CD4-positive, alpha-beta T cell treated with Interleukin-15 for 1 hour (primary cell): ENCODE measurements around the gene SLC45A1.
A peak's percentile ranks its signal among the peaks of the same experiment; 100 is the strongest.

ENCODE experiments used
- DNase-seq: peaks from one replicate; pipeline ENCODE4 v3.0.0-alpha.2; 2020

The SLC45A1 gene

DNA sequence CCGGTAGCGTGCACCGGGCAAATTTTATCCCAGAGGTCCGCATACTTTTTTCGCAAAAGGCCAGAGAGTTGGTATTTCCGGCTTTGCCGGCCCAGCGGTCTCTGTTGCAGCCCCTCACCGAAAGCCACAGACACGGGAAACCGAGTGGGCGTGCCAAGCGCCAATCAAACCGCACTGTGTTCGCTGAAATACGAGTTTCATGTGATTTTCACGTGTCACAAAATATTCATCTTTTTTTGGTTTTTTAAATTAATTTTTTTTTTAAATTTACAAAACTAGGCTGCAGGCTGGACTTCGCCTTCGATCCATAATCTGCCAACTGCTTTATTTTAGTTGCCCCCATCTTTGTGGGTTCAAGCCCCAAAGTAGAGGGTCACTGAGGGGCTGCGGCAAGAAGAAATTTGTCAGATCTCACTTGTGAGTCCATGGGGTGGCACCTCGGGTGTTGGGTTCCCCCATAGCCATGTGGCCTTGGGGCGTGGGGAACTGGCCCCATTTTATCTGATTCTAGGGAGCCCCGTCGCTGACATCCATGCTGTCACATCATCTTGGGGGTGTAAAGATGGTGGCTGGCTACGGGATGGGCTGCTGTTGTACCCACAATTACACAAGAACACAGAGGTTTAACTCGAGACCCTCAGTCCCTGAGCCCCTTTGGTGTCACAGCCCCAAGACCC is 20.8 kb downstream of the SLC45A1 start:
- no peak for DNase-seq

DNA sequence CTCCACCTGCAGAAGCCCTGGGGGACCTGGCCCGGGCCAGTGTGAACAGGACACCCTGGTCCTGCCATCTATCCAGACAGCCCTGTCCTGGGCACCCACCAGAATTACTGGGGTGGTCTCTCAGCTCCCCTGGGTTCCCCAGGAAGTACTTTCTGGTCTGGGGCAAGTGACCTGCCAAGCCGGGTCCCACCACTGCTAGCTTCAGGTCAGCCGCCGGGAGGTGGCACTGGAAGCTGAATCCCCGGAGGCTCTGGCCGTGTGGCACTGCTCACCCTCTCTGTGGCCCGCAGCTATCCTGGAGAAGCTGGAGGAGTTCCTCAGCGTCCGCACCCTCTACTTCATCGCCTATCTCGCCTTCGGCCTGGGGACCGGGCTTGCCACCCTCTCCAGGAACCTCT is 21.3 kb downstream of the SLC45A1 start:
- DNase-seq, result no peak

DNA sequence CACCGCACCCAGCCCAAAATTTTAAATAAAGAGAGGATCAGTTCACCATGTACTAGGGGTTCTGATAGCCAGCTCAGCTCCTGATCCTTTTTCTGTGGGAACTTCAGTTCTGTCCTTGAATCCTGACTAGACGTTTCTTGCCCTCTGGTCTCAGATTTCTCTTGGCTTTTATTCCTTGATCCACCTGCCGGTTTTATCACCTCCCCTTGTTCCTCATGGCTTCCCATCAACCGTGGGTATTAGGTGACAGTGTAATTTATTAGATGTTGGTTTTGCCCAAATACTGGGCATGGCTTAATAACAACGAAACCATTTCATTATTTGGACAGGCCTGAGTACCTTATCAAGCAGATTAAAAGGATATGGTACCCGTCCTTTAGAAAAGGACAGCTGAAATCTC is 22.5 kb downstream of the SLC45A1 start:
- no peak for DNase-seq

DNA sequence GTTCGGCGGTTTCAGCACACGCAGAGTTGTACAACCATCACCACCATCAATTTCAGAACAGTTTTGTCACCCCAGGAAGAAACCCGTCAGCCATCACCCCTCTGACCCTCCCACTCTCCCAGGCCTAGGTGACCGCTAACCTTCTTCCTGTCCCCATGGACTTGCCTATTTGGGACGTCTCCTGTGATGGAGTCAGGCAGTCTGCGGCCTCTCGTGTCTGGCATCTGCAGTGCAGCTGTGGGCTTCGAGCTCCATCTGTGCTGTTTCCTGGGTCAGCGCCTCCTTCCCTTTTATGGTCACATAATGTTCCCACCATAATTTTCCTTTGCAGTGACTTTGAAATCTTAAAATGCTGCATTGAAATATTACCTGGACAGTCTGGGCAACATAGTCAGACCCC is 24.4 kb downstream of the SLC45A1 start:
- DNase-seq, result no peak

GRCh38 chr1:8343044-8343443 is 25.1 kb downstream of the SLC45A1 start:
- DNase-seq, result no peak

- DNase-seq, result no peak
Observed at GRCh38 chr1:8343464-8344001, 25.6 kb downstream of the SLC45A1 start.

GRCh38 chr1:8344893-8345507 is 27.1 kb downstream of the SLC45A1 start:
- no peak for DNase-seq

- DNase-seq, result no peak
Observed at GRCh38 chr1:8345621-8346415, 27.9 kb downstream of the SLC45A1 start.

- DNase-seq, result no peak
Observed at GRCh38 chr1:8347635-8348034, 29.7 kb downstream of the SLC45A1 start.

- no peak for DNase-seq
Observed at GRCh38 chr1:8348047-8348776, 30.3 kb downstream of the SLC45A1 start.

GRCh38 chr1:8348777-8349472 is 31.0 kb downstream of the SLC45A1 start:
- DNase-seq, result peak; percentile 62

DNA sequence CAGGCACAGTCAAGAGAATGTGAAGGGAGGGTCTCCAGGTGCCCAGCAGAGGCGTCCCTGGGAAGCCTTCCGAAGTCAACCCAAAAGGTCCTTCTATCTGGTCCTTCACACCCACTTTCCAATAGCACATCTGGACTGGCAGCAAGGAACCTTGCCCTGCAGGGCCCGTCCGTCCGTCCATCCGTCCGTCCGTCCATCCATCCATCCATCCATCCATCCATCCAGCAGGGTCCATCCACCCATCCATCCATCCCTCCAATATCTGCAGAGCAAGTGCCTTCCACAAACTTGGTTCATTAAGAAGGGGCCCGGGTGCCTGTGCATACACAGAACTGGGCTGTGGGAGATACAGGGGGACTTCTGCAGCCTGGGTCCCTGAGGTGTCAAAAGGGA is 31.6 kb downstream of the SLC45A1 start:
- DNase-seq, result no peak

DNA sequence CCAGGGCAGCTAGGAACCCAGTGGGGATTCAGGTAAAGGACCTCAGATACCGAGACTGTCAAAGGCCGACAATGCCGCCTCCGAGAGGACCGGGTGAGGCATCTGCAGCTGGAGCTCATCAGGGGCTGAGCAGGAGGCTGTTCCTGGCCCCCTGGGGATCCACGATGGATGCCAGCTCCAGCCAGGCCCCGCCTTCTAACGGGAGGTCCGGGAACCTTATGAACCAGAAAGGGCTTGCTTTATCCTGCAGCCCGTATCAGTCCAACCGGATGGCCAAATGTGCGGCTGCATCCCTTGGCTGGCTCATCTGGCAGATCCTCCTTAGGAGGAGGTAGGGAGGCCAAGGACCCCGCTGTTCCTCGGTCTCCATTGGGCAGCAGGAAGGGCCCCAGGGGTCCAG is 32.0 kb downstream of the SLC45A1 start:
- DNase-seq, result no peak

- DNase-seq, result no peak
Observed at GRCh38 chr1:8350914-8351684, 33.2 kb downstream of the SLC45A1 start.

- no peak for DNase-seq
Observed at GRCh38 chr1:8351693-8352470, 34.0 kb downstream of the SLC45A1 start.

DNA sequence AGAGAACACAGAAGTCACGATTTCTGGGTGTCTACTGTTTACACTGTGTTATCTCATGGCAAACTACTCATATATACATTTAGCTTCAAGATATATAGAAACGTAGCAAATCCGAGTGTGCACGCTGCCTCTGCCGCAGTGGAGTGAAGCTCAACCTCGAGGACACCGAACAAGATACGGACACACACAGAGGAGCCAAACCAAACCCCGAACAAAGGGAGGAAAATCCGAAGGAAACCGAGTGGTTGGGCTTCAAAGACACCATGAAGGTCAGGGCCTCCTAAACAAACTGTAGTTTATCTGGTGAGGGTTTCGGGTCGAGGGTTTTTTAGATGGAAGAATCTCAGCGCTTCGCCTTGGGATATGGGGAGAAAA is 34.5 kb downstream of the SLC45A1 start:
- DNase-seq, result no peak

DNA sequence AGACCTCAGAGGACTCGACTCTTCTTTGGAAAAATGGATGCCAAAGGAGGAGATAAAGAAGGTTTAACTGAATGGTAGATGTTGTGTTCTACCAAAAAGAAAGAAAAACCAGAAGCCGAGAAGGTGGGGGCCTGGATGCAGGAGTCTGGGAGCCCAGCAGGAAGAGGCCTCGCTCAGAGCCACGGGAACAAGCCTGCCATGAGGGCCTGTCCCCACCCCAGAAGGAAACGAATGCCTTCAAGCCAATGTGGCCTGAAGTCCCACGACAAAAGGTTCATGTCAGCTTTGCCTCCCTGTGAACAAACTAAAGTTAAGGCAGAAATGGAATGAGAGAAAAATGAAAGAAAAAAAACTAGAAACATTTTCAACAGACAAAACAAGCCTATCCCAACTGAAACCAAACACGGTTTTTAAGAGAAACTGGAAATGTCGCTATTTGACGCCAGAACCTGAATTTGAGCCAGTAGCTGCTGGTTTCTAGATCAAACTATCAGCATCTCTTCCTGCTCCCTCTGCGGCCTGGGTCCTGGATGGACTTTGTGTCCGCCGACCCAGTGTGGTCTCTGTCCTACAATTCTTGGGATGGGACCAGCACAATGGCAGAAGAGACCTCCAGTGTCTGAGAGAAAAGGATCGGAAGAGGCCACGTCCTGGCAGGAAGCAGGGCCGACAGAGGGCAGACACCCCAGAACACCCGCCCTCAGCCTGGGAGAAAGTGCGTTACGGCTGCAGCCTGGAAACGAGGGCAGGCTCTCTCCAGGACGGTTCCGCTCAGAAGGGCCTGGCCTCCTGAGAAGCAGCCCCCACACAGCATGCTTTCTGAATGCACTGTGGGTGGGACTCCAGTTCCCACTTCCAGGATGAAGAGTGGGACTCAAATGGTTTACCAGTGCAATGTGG is 35.2 kb downstream of the SLC45A1 start:
- no peak for DNase-seq

GRCh38 chr1:8354038-8354437 is 36.1 kb downstream of the SLC45A1 start:
- DNase-seq, result no peak

- DNase-seq, result no peak
Observed at GRCh38 chr1:8355439-8356255, 37.7 kb downstream of the SLC45A1 start.
